ENCODE measurements around the gene NDUFS7.
A peak's percentile ranks its signal among the peaks of the same experiment; 100 is the strongest.
"Not testable (repeated sequence)": the region's sequence is repeated elsewhere in the genome, so short reads cannot be mapped to it uniquely, and the experiment has no call there.

Gene NDUFS7

DNA sequence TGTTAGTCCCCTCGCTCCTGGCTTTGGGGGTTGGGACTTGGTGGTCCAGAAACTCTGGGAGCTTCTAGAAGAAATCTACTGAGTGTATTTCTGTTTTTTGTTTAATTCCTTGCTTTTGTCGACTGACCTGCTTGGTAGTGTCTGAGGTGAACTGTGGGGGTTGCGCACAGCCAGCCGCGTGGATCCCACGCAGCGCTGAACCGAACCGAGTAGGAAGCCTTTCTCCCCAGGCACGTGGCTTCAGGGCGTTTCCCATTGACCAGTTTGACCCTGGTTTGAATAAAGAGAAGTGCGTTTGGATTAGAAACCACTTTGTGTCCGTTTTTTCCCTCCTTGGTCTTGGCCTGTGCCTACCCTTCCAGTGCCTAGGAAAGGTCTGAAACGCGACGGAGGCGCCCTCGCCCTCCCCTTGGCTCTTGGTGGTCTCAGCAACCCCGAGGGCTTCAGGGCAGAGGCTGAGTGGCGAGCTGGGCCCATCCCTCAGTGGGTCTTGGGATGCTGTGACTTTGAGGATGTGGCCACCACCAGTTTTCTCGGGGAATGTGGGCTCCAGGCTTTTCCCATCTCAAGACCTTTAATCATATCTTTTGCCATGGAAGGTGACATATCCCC, 51.8 kb downstream of the NDUFS7 start:
- DNase-seq = no peak

GRCh38 chr19:1437609-1438008, 53.9 kb downstream of the NDUFS7 start:
- no peak for DNase-seq

GRCh38 chr19:1438035-1438932, 54.6 kb downstream of the NDUFS7 start, which contains the start of gene RPS15:
TSS of gene RPS15 (plus strand) at chr19:1438396. CDS start at chr19:1438426, 30 bp downstream.
- peak; percentile 96 for DNase-seq

- no peak for DNase-seq
Measured at GRCh38 chr19:1438933-1439354, 55.2 kb downstream of the NDUFS7 start.

DNA sequence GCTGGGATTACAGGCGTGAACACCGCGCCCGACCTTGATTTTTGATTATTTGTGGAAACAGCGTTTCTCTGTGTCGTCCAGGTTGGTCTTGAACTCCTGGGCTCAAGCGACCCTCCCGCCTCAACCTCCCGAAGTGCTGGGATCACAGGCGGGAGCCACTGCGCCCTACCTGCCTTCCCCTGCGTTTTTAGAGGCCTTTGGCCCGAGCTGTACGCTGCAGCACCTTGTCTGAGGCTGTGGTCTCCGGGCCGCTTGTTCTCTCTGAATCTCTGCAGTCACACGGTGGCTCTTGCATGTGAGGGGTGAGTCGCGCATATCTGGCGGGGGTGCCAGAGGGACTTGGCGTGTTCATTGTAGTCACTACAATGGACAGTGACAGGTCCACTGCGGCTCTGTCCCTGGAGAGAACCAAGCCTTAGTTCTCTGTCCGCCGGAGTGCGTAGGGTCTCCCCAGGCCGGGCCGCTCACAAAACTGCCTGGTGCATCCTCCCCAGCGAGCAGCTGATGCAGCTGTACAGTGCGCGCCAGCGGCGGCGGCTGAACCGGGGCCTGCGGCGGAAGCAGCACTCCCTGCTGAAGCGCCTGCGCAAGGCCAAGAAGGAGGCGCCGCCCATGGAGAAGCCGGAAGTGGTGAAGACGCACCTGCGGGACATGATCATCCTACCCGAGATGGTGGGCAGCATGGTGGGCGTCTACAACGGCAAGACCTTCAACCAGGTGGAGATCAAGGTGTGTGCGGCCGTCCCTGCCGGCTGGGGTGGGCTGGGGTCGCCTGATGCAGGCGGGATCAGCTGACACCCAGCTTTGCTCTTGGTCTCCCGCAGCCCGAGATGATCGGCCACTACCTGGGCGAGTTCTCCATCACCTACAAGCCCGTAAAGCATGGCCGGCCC, 56.1 kb downstream of the NDUFS7 start:
- not testable (repeated sequence) for DNase-seq

- no peak for DNase-seq
Measured at GRCh38 chr19:1440418-1440801, 56.7 kb downstream of the NDUFS7 start.

- no peak for DNase-seq
Measured at GRCh38 chr19:1441022-1441426, 57.3 kb downstream of the NDUFS7 start.

DNA sequence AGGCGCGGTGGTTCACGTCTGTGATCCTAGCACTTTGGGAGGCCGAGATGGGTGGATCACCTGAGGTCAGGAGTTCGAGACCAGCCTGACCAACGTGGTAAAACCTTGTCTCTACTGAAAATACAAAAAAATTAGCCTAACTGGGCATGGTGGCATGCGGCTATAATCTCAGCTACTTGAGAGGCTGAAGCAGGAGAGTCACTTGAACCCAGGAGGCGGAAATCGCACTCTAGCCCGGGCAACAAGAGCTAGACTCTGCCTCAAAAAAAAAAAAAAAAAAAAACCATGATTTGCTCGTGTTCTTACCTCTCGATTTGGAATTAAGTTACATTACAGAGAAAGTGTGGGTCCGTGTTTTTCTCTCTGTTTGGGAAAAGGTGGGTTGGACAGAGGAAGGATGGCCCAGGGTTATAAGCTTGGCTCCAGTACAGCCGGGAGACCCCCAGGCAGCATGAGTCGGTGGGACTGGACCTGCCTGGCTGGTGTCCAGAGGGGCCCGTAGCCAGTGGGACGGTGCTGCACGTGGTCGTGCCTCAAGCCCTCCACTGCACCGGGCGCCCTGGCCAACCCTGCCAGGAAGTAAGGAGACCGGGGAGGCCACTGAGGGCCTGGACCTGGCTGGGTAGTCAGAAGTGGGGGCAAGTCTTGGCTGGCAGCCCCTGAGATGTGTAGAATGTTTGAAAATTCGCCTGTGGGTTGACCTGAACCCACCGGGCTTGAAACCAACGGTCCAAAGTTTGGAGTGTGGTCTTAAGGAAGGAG, 58.2 kb downstream of the NDUFS7 start:
- DNase-seq = no peak

All from activated CD4-positive, alpha-beta T cell treated with anti-CD3 and anti-CD28 coated beads, Interleukin-2, amount 50 U/mL, for 16 hours (primary cell).